Gastroesophageal sphincter (tissue), 4 donors: Measurements from ENCODE around the gene CNR1. TPM values are rescaled to one million over a fixed set of nuclear protein-coding genes. Genes with fewer than 3 reads are reported as not detected.

Experiments used
- ATAC-seq: fragments of 150-250 bp; one replicate; pipeline ENCODE4 v1.9.1; 2016; ENCODE audit warnings: mild to moderate bottlenecking, moderate library complexity
- H3K27ac ChIP-seq, 4 donors: fragments of 200-600 bp; sonication (generic) in 3 of 4; 1 replicate in 3 of 4; 2 replicates in 1 of 4; pipeline ENCODE4 v1.5.1; 2016 to 2019
- H3K27me3 ChIP-seq: fragments of 200-600 bp; sonication (generic); one replicate; pipeline ENCODE4 v1.5.1; 2019
- H3K36me3 ChIP-seq, 2 donors: fragments of 200-600 bp; sonication (generic); one replicate each; pipeline ENCODE4 v1.5.1; 2019; ENCODE audit warnings: control low read depth in 1 of 2
- H3K4me1 ChIP-seq, 3 donors: fragments of 200-600 bp; sonication (generic); 1 replicate in 2 of 3; 2 replicates in 1 of 3; pipeline ENCODE4 v1.5.1; 2016 to 2019; ENCODE audit warnings: control low read depth in 2 of 3
- H3K4me3 ChIP-seq, 2 donors: fragments of 200-600 bp; sonication (generic); one replicate each; pipeline ENCODE4 v1.5.1; 2019; ENCODE audit warnings: mild to moderate bottlenecking in 1 of 2, moderate library complexity in 1 of 2
- H3K9me3 ChIP-seq, 3 donors: fragments of 200-600 bp; sonication (generic); one replicate each; pipeline ENCODE4 v1.5.1; 2017 to 2019; ENCODE audit warnings: control low read depth in 2 of 3
- EP300 ChIP-seq: sonication (generic); formaldehyde crosslinking; IDR thresholded peaks from one replicate; pipeline ENCODE4 v1.6.1; 2017; ENCODE audit warnings: antibody characterized with exemption, mild to moderate bottlenecking
- POLR2A ChIP-seq, 2 donors: fragments of 450-650 bp; IDR thresholded peaks; one replicate each; pipeline ENCODE4 v1.6.1; 2017; ENCODE audit warnings: antibody characterized with exemption in 2 of 2, mild to moderate bottlenecking in 2 of 2, moderate library complexity in 1 of 2
- POLR2AphosphoS5 ChIP-seq: sonication (generic); formaldehyde crosslinking; IDR thresholded peaks from one replicate; pipeline ENCODE4 v1.6.1; 2017; ENCODE audit warnings: antibody characterized with exemption
- WGBS, 2 donors: methylation state at CpG; one replicate each; pipeline ENCODE4 v1.1.5; 2018; ENCODE audit warnings: low coverage in 1 of 2; 5-methylcytosine and 5-hydroxymethylcytosine counted together
- total RNA-seq, 4 donors: library from RNA; depleted of rRNA; stranded (reverse); fragments of >200 nt; gene quantifications; one replicate each; pipeline ENCODE4 v1.1.0, GENCODE V29; 2016
- TF ChIP-seq, protein P1 (sequence below), 4 experiments: fragments of 200-600 bp in 2 of 4; fragments of 450-650 bp in 2 of 4; sonication (generic) in 1 of 4; IDR thresholded peaks; one replicate each; pipeline ENCODE4 v1.5.1; 2017 to 2019; ENCODE audit warnings: antibody characterized with exemption in 4 of 4, mild to moderate bottlenecking in 2 of 4, moderate library complexity in 2 of 4

The CNR1 gene
- total RNA-seq, 4 donors from 2014 or later = 8.3 to 27.1 (median 11.8) TPM

DNA sequence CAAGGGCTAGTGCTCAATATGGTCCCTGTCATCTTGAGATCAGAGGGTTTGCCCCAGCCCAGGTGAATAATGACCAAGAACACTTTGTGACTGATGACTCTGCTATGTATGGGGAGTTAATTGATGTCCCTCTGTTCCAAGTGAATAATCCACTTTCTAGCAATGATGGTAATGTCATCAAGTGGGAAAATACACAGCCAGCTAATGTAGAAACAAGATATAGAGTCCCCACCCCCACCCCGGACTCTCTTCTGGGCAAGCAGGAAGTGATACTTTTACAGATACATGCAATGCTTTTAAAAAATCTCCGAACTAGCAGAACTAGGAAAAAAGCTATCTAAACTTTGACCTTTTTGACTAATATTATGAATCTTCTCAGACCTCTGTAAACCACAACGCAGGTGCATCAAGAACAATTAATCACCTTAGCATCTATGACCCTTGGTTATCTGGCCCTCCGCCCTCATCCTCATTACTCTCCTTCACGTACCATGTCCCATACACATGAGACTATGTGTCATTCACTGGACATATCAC lies 30.5 kb downstream of the CNR1 start:
- Histone ChIP-seq H3K4me3 (no peak overlapping the region), H3K9me3 (no peaks in the 10 kb centered on the region), H3K36me3 (no peaks in the 10 kb centered on the region), H3K4me1 (no peaks in the 10 kb centered on the region), H3K27me3 (no peaks in the 10 kb centered on the region), H3K27ac (no peak overlapping the region)
- TF ChIP-seq POLR2AphosphoS5 = no peak
- no peak for TF ChIP-seq POLR2A (IDR thresholded peaks at IDR 0.05)
- TF ChIP-seq, protein P1, sequence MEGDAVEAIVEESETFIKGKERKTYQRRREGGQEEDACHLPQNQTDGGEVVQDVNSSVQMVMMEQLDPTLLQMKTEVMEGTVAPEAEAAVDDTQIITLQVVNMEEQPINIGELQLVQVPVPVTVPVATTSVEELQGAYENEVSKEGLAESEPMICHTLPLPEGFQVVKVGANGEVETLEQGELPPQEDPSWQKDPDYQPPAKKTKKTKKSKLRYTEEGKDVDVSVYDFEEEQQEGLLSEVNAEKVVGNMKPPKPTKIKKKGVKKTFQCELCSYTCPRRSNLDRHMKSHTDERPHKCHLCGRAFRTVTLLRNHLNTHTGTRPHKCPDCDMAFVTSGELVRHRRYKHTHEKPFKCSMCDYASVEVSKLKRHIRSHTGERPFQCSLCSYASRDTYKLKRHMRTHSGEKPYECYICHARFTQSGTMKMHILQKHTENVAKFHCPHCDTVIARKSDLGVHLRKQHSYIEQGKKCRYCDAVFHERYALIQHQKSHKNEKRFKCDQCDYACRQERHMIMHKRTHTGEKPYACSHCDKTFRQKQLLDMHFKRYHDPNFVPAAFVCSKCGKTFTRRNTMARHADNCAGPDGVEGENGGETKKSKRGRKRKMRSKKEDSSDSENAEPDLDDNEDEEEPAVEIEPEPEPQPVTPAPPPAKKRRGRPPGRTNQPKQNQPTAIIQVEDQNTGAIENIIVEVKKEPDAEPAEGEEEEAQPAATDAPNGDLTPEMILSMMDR (IDR thresholded peaks at IDR 0.05) = no peak
- TF ChIP-seq EP300 = no peak
- no peak for ATAC-seq
- 33 to 61% methylated on average over 3 to 5 of the region's 5 CpGs for WGBS, 2 donors

DNA sequence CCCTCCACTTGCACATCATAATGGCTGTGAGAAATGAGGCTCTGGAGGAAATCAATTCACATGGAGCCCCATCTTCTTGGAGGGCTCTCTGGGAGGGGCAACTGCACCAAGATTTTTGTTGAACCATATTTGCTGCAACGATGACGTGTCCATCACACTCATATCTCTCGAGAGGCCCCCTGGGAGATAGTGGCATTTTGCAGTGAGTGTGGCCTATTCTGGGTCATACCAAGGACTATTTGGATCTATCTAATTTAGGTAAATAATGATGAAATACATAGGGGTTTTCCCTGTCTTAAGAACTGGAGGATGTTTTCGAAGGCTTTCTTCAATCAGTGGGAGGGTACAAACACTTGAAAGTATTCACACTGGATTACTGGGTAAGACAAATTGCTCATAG lies 31.6 kb downstream of the CNR1 start:
- Histone ChIP-seq H3K4me3 (no peak overlapping the region), H3K36me3 (no peaks in the 10 kb centered on the region), H3K27me3 (no peaks in the 10 kb centered on the region), H3K4me1 (no peaks in the 10 kb centered on the region), H3K27ac (no peak overlapping the region), H3K9me3 (no peaks in the 10 kb centered on the region)
- no peak for TF ChIP-seq POLR2AphosphoS5
- TF ChIP-seq EP300 = no peak
- no peak for TF ChIP-seq POLR2A (IDR thresholded peaks at IDR 0.05)
- TF ChIP-seq, protein P1 (IDR thresholded peaks at IDR 0.05) = no peak
- no peak for ATAC-seq
- WGBS, 2 donors = 81 to 100% methylated on average over 1 to 4 of the region's 4 CpGs

DNA sequence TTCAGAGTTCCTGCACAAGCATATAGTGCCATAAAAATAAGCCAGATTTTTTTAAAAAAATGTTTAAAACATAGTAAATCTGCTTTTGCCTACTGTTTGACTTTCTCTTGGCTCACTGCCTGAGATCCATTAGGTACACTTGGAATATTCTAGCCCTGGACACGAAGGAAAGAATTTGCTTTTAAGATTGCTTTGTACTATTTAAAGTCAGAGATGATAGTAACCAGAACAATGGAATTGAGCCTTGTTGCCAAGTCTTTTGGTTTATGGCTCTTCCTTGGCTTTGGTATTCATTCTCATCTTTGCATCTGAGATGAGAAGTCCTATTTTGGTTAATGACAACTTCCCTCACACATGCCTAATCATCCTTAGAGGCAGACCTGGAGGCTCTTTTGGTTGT lies 32.4 kb downstream of the CNR1 start:
- Histone ChIP-seq H3K27ac (no peak overlapping the region), H3K4me1 (no peaks in the 10 kb centered on the region), H3K36me3 (no peaks in the 10 kb centered on the region), H3K27me3 (no peaks in the 10 kb centered on the region), H3K9me3 (no peaks in the 10 kb centered on the region), H3K4me3 (no peak overlapping the region)
- 0 to 19% methylated on average over 1 of the region's 1 CpG for WGBS, 2 donors
- TF ChIP-seq, protein P1 (IDR thresholded peaks at IDR 0.05) = no peak
- TF ChIP-seq EP300 (no peak), POLR2AphosphoS5 (no peak), POLR2A (IDR thresholded peaks at IDR 0.05) (no peak)
- no peak for ATAC-seq

DNA sequence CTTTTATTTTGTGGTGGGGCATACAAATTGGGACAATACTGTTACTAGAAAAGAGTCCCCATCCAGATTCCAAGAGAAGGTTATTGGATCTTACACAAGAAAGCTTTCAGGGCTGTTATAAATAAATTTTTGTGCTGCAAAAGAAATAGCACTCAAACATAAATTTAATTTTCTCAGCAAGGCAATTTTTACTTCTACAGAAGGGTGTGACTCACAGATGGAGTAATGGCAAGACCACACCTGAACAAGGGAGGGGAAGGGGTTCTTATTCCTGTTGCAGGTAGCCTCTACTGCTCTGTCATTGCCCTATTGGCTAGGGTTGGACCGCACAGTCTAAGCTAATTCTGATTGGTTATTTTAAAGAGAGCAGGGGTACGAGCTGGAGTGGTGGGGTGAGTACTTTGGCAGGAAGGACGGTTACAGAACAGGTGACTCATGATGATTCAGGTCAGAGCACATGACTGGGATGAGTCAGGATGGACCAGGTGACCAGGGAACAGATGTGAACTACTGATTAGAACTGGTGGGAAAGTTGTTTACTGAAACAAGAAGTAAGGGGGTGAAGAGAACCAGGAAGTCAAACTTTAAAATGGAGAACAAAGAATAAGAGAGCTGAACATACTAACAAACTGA lies 41.1 kb downstream of the CNR1 start:
- peaks cover 0 to 26% (median 0%) of the 10 kb centered on the region in 3 donors for H3K9me3 ChIP-seq
- TF ChIP-seq, protein P1 (IDR thresholded peaks at IDR 0.05) = no peak
- TF ChIP-seq POLR2AphosphoS5 (no peak), POLR2A (IDR thresholded peaks at IDR 0.05) (no peak), EP300 (no peak)
- no peak overlapping the region for H3K27ac ChIP-seq
- WGBS, 2 donors = 90 to 92% methylated on average over 2 to 3 of the region's 3 CpGs
- H3K4me1 ChIP-seq = no peaks in the 10 kb centered on the region
- ATAC-seq = no peak
- H3K4me3 ChIP-seq = no peak overlapping the region
- H3K27me3 ChIP-seq = no peaks in the 10 kb centered on the region
- H3K36me3 ChIP-seq = no peaks in the 10 kb centered on the region

DNA sequence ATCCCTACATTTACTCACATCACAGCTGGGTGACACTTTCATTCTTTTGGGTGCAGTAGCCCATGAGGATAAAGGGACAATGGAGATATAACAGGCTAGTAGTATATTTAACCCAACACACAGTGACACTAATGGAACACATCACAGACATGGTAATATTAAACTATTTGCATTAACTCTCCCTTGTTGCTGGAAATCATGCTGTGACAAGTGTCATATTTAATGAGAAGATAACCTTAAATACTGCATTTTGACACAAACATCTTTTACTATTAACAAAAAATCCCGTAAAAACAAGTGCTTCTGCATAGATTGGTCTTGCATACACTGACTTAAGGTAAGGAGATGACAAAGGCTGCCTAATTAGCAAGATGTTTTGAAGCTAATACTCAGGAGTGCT lies 45.5 kb downstream of the CNR1 start:
- H3K27ac ChIP-seq = no peak overlapping the region
- WGBS, 2 donors = 40 to 91% methylated on average over 1 of the region's 1 CpG
- H3K4me3 ChIP-seq = no peak overlapping the region
- H3K9me3 ChIP-seq = peaks cover 0 to 19% (median 0%) of the 10 kb centered on the region in 3 donors
- no peaks in the 10 kb centered on the region for H3K27me3 ChIP-seq
- TF ChIP-seq POLR2A (IDR thresholded peaks at IDR 0.05) = no peak
- TF ChIP-seq, protein P1 (IDR thresholded peaks at IDR 0.05) = no peak
- no peak for TF ChIP-seq EP300
- no peak for TF ChIP-seq POLR2AphosphoS5
- no peak for ATAC-seq
- no peaks in the 10 kb centered on the region for H3K36me3 ChIP-seq
- H3K4me1 ChIP-seq = no peaks in the 10 kb centered on the region
